GM18858 (cell line): ENCODE data around the gene ANTXR2.

Experiments used
- ATAC-seq: cut with Tn5 transposase; IDR thresholded peaks from one replicate; pipeline ENCODE4 v1.9.1; 2021; ENCODE audit not compliant: unreplicated experiment

The ANTXR2 gene

GRCh38 chr4:79874197-79874596 lies 198.8 kb downstream of the ANTXR2 start:
- no peak for ATAC-seq

- ATAC-seq, result no peak
Observed at GRCh38 chr4:79872738-79873137, 200.3 kb downstream of the ANTXR2 start.

GRCh38 chr4:79871961-79872360 lies 201.1 kb downstream of the ANTXR2 start:
- ATAC-seq, result no peak

GRCh38 chr4:79869597-79870237 lies 203.3 kb downstream of the ANTXR2 start:
- no peak for ATAC-seq

GRCh38 chr4:79865201-79865597 lies 207.8 kb downstream of the ANTXR2 start:
- no peak for ATAC-seq

GRCh38 chr4:79864500-79865200 lies 208.4 kb downstream of the ANTXR2 start:
- no peak for ATAC-seq

GRCh38 chr4:79863333-79863732 lies 209.7 kb downstream of the ANTXR2 start:
- no peak for ATAC-seq

GRCh38 chr4:79862821-79863220 lies 210.2 kb downstream of the ANTXR2 start:
- no peak for ATAC-seq

GRCh38 chr4:79857811-79858210 lies 215.2 kb downstream of the ANTXR2 start:
- no peak for ATAC-seq

- ATAC-seq, result no peak
Observed at GRCh38 chr4:79856196-79856595, 216.8 kb downstream of the ANTXR2 start.

- ATAC-seq, result no peak
Observed at GRCh38 chr4:79854856-79855502, 218.1 kb downstream of the ANTXR2 start.

- no peak for ATAC-seq
Observed at GRCh38 chr4:79852305-79852730, 220.7 kb downstream of the ANTXR2 start.

GRCh38 chr4:79851625-79852304 lies 221.3 kb downstream of the ANTXR2 start:
- no peak for ATAC-seq
